Stromal cell of bone marrow (primary cell): ENCODE measurements around the gene VAV2.

Source experiments
- DNase-seq: peaks from one replicate; pipeline ENCODE4 v3.0.0-alpha.2; 2012; ENCODE audit warnings: low read depth

VAV2 gene

GRCh38 chr9:133727277-133727875 is 264.7 kb downstream of the VAV2 start:
- no peak for DNase-seq

- no peak for DNase-seq
Observed at GRCh38 chr9:133726401-133727276, 265.5 kb downstream of the VAV2 start.

GRCh38 chr9:133725886-133726285 is 266.2 kb downstream of the VAV2 start:
- no peak for DNase-seq

GRCh38 chr9:133718563-133719315 is 273.4 kb downstream of the VAV2 start:
- DNase-seq = no peak

- DNase-seq = no peak
Observed at GRCh38 chr9:133717113-133718031, 274.8 kb downstream of the VAV2 start.

GRCh38 chr9:133716564-133717112 is 275.5 kb downstream of the VAV2 start:
- no peak for DNase-seq

GRCh38 chr9:133715866-133716563 is 276.1 kb downstream of the VAV2 start:
- no peak for DNase-seq

- no peak for DNase-seq
Observed at GRCh38 chr9:133715295-133715865, 276.7 kb downstream of the VAV2 start.

- no peak for DNase-seq
Observed at GRCh38 chr9:133714606-133715294, 277.4 kb downstream of the VAV2 start.

GRCh38 chr9:133713960-133714495 is 278.1 kb downstream of the VAV2 start:
- no peak for DNase-seq

- no peak for DNase-seq
Observed at GRCh38 chr9:133713150-133713959, 278.8 kb downstream of the VAV2 start.

GRCh38 chr9:133712221-133713100 is 279.7 kb downstream of the VAV2 start:
- DNase-seq = no peak
